ENCODE results near the gene SFTPD. TPM values are rescaled to one million over a fixed set of nuclear protein-coding genes. Genes with fewer than 3 reads are reported as not detected.

SFTPD gene
- total and polyA plus RNA-seq, 9 of the 15 experiments (the other 6 are each of a cell fraction or from before 2014, with no cell fraction given) = 0.20 TPM; not detected in 8

GRCh38 chr10:79985481-79986072, 36.7 kb upstream of the SFTPD start:
- peaks cover 21 to 29% of the 10 kb centered on the region in 2 experiments for H3K27me3 ChIP-seq (ENCODE audit: control insufficient read depth in 2 of 2, insufficient read depth in 2 of 2, low read length in 2 of 2)
- no TSS peak for BruUV-seq (replicated peaks)

More at GRCh38 chr10:79985481-79986072, 36.7 kb upstream of the SFTPD start:
- no peak overlapping the region for H3K9ac ChIP-seq (ENCODE audit: insufficient read depth in 1 of 2, low read depth in 2 of 2, low read length in 2 of 2)
- ATAC-seq (no peak), DNase-seq (ENCODE audit: extremely low read depth in 1 of 4, low spot score in 3 of 4) (no peak), FAIRE-seq (no peak)
- no peak overlapping the region for H3K27ac ChIP-seq (ENCODE audit: extremely low read depth, low read depth, low read length)
- H3K4me2 ChIP-seq (ENCODE audit: insufficient read depth, low read length) = no peak overlapping the region
- WGBS (ENCODE audit: insufficient coverage, low coverage, missing lambda C conversion rate) = 0% methylated on average over 3 of the region's 3 CpGs
- peaks cover 0 to 12% of the 10 kb centered on the region in 2 experiments; a peak in 1 of 5 replicates for H3K4me1 ChIP-seq (replicated peaks in 1 of 2; ENCODE audit: control insufficient read depth in 2 of 2, insufficient read depth in 2 of 2, low read length in 2 of 2)
- no peaks in the 10 kb centered on the region for H4K20me1 ChIP-seq (replicated peaks; ENCODE audit: control insufficient read depth, insufficient read depth, low read length)
- TF ChIP-seq STAG1 (CRISPR knock-in tag; IDR thresholded peaks at IDR 0.05; ENCODE audit: borderline replicate concordance) = no peak
- no peak for TF ChIP-seq CAMTA2 (CRISPR knock-in tag; conservative IDR thresholded peaks at IDR 0.05)
- TF ChIP-seq SMAD1 (IDR thresholded peaks at IDR 0.05; ENCODE audit: low read depth, low read length, partially characterized antibody) = no peak
- no peak for TF ChIP-seq FIP1L1 (IDR thresholded peaks at IDR 0.05; ENCODE audit: low read depth, low read length, poor library complexity, severe bottlenecking)
- no peak for TF ChIP-seq SPI1 (IDR thresholded peaks at IDR 0.05; ENCODE audit: borderline replicate concordance, low read depth, low read length)
- no peak for TF ChIP-seq COPS2 (conservative IDR thresholded peaks at IDR 0.05)
- TF ChIP-seq, protein P1, sequence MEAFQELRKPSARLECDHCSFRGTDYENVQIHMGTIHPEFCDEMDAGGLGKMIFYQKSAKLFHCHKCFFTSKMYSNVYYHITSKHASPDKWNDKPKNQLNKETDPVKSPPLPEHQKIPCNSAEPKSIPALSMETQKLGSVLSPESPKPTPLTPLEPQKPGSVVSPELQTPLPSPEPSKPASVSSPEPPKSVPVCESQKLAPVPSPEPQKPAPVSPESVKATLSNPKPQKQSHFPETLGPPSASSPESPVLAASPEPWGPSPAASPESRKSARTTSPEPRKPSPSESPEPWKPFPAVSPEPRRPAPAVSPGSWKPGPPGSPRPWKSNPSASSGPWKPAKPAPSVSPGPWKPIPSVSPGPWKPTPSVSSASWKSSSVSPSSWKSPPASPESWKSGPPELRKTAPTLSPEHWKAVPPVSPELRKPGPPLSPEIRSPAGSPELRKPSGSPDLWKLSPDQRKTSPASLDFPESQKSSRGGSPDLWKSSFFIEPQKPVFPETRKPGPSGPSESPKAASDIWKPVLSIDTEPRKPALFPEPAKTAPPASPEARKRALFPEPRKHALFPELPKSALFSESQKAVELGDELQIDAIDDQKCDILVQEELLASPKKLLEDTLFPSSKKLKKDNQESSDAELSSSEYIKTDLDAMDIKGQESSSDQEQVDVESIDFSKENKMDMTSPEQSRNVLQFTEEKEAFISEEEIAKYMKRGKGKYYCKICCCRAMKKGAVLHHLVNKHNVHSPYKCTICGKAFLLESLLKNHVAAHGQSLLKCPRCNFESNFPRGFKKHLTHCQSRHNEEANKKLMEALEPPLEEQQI (IDR thresholded peaks at IDR 0.05) = no peak
- no peak for TF ChIP-seq ZC3H11A (IDR thresholded peaks at IDR 0.05; ENCODE audit: low read depth, low read length)
- TF ChIP-seq NCOA1 (IDR thresholded peaks at IDR 0.05; ENCODE audit: low read depth) = no peak
- no peak for TF ChIP-seq ZNF778 (CRISPR knock-in tag; IDR thresholded peaks at IDR 0.05)
- no peak for TF ChIP-seq ZFP30 (CRISPR knock-in tag; IDR thresholded peaks at IDR 0.05; ENCODE audit: borderline replicate concordance)
- TF ChIP-seq ZNF717 (CRISPR knock-in tag; IDR thresholded peaks at IDR 0.05) = no peak
- no peak for TF ChIP-seq ZBTB8A (IDR thresholded peaks at IDR 0.05; ENCODE audit: partially characterized antibody)
- TF ChIP-seq MEIS2 (IDR thresholded peaks at IDR 0.05; ENCODE audit: partially characterized antibody) = no peak
- ChIA-PET POLR2A (interaction anchor here (0.6 to 1.1 kb wide), 3 partner anchors 12 to 522 kb away, joined by 3 to 4 read pairs (median 3); no protein-coding TSS in a partner anchor), CTCF (ENCODE audit: low intra/inter-chr PET ratio) (no interaction called here)
- intact Hi-C loops (cut with micrococcal nuclease) = no loop called here
- H2AFZ ChIP-seq (ENCODE audit: low read depth, low read length) = no peak overlapping the region
- no peaks in the 10 kb centered on the region for H3K9me1 ChIP-seq (ENCODE audit: control insufficient read depth, insufficient read depth, low read length)
- in situ Hi-C loops (cut with MboI) = no loop called here
- H3K9me3 ChIP-seq (replicated peaks; ENCODE audit: control insufficient read depth, insufficient read depth, low read depth, low read length) = no peaks in the 10 kb centered on the region
- H3K4me3 ChIP-seq = no peak overlapping the region
- no peaks in the 10 kb centered on the region for H3K79me2 ChIP-seq (ENCODE audit: control insufficient read depth, insufficient read depth, low read length)
- H3K36me3 ChIP-seq (ENCODE audit: control insufficient read depth, insufficient read depth, low read length) = no peaks in the 10 kb centered on the region
